B cell (primary cell): Measurements from ENCODE around the gene SLC9A7.

ENCODE experiments used
- CTCF ChIP-seq: fragments of 200-600 bp; IDR thresholded peaks from one replicate; pipeline ENCODE4 v1.8.0; 2022; ENCODE audit warnings: antibody characterized with exemption, mild to moderate bottlenecking
- EZH2 ChIP-seq: IDR thresholded peaks from 2 replicates; pipeline ENCODE4 v1.6.1; 2012; ENCODE audit warnings: borderline replicate concordance, low read depth, mild to moderate bottlenecking, moderate library complexity, low read length; ENCODE audit not compliant: insufficient read depth, poor library complexity, severe bottlenecking

GRCh38 chrX:46757052-46757451 is 1.9 kb downstream of the SLC9A7 start:
- no peak for TF ChIP-seq CTCF
- TF ChIP-seq EZH2: no peak
